NOMO-1 treated with dmso at 0.1 percent for 144 hours (cell line): ENCODE data around the gene BICD2.
"Not testable (repeated sequence)": the region's sequence is repeated elsewhere in the genome, so short reads cannot be mapped to it uniquely, and the experiment has no call there.

ENCODE experiments used
- DNase-seq: peaks from one replicate; lab custom pipeline; 2025; ENCODE audit not compliant: unreplicated experiment; lab: John Stamatoyannopoulos, UW

BICD2 gene

GRCh38 chr9:92764381-92764987 lies at the start of gene BICD2:
Gene BICD2, minus strand, starts transcription at chr9:92764833. Its CDS starts 89 bp downstream, at chr9:92764744.
- no peak for DNase-seq

DNA sequence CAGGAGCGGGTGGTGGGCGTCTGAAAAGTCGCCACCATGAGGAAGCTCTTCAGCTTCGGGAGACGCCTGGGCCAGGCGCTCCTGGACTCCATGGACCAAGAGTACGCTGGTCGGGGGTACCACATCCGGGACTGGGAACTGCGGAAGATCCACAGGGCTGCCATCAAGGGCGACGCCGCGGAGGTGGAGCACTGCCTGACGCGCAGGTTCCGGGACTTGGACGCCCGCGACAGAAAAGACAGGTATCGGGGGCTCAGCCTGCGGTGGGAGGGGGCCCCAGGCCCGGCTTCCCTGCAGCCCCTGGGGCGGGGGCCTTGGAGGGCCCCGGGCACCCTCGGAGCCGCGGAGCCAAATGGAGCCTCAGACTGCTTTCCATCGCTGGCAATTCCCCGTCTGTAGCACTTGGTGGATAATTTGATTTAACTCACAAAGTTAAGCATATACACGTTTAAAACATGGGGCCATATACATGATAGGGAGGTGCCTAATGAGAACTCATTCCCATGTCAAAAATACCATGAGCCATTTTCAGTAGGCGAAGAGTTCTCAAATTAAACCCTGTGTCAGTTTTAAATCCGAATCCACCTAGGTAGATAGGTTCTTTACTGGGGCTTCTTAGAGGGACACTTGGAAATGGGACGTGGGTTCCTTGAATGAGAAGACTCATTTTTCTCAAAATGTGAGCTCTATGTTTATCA lies 45.1 kb upstream of the BICD2 start:
- not testable (repeated sequence) for DNase-seq

DNA sequence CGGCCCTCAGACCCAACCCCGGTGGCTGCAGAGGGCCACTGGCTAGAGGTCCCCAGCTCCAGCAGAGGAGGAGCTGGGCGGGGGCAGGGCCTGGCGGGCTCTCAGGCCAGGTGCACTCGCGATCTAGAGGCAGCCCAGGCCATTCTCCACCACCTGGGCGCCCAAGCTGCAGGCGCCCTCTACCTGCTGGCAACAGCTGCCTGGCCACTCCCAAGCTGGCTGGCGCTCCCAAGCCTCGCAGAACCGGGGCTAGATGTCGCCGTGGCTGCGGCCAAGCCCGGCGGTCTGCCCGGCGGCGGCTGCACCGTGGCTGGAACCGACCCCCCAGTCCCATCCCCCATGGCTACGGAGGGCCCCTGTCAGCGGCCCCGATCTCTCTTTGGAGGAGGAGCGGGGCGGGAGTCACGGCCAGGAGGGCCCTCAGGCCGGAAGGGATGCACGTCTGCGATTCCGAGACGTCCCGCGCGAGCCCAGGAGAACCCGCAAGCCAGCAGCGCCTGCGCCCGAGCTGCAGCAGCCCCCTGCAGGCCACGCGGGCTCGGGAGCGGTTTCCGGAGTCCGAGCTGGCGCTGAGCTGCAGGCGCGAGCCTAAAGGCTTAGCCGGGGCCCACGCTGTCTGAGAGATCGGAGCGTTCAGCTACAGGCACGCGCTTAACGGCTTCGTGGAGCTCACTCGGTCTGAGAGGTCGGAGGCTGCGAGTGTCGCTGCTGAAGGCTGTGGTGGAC lies 44.3 kb upstream of the BICD2 start:
- DNase-seq: no peak

GRCh38 chr9:92807757-92808725 lies 43.4 kb upstream of the BICD2 start:
- no peak for DNase-seq

DNA sequence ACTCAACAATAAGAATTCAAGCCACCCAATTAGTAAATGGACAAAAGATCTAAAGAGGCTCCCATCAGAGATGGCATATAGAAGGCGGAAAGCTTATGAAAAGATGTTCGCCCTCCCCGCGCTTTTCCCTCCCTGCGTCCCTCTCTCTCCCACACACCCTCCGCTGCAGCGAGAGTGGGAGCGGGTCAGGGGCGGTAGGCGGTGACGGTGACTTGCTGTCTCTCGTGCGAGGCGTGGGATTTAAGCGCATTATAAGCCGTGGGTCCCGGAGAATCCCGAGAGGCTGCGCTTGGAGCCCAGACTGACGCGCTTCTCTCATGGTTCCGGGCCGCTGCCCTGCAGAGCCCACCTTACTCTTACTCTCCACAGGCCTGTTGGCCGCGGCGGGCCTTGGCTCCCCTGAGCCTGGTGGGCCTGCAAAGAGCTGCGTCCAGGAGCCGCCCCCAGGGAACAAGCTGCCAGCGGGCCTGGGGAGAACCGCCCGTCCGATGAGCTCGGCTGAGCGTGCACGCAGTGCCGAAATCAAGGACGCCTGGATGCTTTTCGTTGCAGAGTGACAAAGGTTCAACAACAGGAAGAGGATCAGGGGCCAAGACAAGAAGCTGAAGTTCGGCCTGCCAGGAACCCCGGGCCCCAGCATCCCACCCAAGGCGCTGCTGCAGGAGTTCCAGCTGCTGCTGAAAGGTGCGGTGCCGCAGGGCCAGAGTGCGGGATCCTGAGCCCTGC lies 42.6 kb upstream of the BICD2 start:
- no peak for DNase-seq

DNA sequence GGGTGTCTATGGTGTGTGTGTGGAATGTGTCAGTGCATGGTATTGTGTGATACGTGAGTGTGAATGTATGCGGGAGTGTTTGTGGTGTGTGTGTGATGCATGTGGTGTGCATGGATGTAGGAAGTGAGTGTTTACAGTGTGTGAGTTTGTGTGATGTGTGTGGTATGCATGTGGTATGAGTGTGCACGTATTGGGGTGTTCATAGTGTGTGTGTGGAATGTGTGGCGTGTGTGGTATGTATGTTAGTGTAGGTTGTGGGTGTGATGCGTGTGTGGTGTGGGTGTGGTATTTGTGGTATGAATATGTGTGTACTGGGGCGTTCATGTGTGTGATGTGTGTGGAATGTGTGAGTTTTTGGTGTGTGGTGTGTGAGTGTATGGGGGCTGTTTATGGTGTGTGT lies 40.1 kb upstream of the BICD2 start:
- no peak for DNase-seq

GRCh38 chr9:92798358-92798757 lies 33.7 kb upstream of the BICD2 start:
- no peak for DNase-seq

- not testable (repeated sequence) for DNase-seq
Observed at GRCh38 chr9:92796337-92796804, 31.7 kb upstream of the BICD2 start.

GRCh38 chr9:92795598-92796336 lies 31.1 kb upstream of the BICD2 start:
- DNase-seq: no peak

- no peak for DNase-seq
Observed at GRCh38 chr9:92795000-92795399, 30.4 kb upstream of the BICD2 start.

DNA sequence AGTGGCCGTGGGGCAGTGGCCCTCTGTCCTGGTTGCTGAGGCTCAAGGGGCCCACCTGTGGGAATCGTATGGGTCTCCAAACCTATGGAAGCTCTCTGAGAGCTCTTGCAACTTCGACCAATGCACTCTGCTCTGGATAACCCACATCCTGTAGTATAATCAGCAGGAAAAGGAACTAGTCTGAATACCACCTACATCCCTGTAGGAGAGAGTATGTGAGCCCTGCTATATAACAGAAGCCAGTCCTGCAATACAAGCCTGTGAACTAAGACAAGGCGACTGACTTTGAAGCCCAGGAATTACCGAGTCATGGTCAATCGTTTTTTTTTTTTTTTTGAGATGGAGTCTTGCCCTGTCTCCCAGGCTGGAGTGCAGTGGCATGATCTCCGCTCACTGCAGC lies 29.8 kb upstream of the BICD2 start:
- DNase-seq: no peak

- no peak for DNase-seq
Observed at GRCh38 chr9:92790542-92791527, 26.2 kb upstream of the BICD2 start.

GRCh38 chr9:92786298-92786697 lies 21.7 kb upstream of the BICD2 start:
- no peak for DNase-seq

- no peak for DNase-seq
Observed at GRCh38 chr9:92781899-92782298, 17.3 kb upstream of the BICD2 start.

DNA sequence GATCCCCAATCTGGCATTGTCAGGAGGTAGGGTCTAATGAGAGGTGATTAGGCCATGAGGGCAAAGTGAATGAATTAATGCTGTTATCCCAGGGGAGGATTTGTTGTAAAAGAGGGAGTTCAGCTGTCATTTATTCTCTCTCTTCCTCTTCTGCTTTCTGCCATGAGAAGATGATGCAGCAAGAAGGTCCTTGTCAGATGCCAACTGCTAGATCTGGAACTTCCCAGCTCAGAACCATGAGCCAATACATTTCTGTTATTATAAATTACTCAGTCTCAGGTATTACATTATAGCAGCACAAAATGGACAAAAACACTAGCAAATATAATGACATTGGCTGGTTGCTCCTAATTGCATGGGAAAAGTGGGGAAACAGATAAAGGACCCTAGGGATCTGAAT lies 15.6 kb upstream of the BICD2 start:
- no peak for DNase-seq

DNA sequence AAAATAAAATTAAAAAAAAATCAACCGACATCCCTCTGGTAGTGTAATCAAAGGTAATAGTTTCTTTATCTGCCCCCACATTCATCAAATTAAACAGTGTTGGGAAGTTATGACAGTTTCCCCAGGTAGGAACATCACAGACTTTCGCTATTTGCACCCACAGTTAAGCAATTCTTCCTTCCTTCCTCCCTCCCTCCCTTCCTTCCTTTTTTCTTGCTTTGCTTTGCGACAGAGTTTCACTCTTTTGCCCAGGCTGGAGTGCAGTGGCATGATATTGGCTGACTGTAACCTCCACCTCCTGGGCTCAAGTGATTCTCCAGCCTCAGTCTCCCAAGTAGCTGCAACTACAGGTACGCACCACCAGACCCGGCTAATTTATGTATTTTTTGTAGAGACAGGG lies 10.8 kb upstream of the BICD2 start:
- DNase-seq: no peak

DNA sequence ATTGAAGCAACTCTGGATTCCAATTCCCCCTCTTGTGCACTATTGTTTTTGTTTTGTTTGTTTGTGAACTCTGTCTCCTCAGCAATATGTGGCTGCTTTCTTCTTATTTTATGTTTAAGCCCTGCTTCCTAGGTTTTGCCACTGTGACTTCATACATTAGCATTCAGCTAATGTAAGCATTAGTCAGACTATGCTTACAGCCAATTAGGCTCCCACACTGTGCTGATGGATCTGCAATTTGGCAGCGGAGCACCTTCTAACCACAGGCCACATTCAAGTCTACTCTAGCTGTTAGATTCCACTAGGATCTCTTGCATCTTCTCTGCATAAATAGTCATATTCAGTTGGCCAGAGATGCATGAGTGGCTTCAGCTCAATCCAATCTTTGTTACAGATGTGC lies 9.6 kb upstream of the BICD2 start:
- DNase-seq: no peak

DNA sequence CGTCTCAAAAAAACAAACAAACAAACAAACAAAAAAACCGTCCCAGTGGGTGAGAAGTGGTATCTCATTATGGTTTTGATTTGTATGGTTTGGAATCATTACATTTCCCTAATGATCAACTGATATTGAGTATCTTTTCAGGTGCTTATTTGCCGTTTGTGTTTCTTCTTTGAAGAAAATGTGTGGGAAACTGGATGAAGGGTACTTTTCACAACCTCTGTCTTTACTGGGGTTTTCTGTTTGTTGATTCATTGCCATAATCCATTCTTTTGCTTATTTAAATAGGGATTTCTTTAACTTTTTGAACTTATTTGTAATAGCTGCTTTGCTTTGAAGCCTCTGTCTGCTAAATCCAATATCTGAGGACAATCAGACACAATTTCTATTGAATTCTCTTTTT lies 9.2 kb upstream of the BICD2 start:
- no peak for DNase-seq
